RWPE1 (cell line): ENCODE results near the gene PTX3.

Experiments used
- CTCF ChIA-PET: fragments of 350-600 bp; sonication (Branson Sonifier 250); formaldehyde crosslinking; extraction: SDS; loops from one replicate; lab custom pipeline; 2021; lab: Yijun Ruan, JAX
- POLR2A ChIA-PET: fragments of 400-600 bp; formaldehyde crosslinking; extraction: SDS; loops from one replicate; lab custom pipeline; 2020; ENCODE audit warnings: antibody characterized with exemption; ENCODE audit not compliant: low non-redundant PET; lab: Yijun Ruan, JAX
- DNase-seq: peaks from one replicate; pipeline ENCODE4 v3.0.0; 2012; ENCODE audit warnings: low spot score
- H3K27ac ChIP-seq: fragments of 450-650 bp; 2 replicates; pipeline ENCODE4 v1.5.1; 2017
- TF ChIP-seq, protein P1 (sequence below): fragments of 450-650 bp; conservative IDR thresholded peaks from 2 replicates; pipeline ENCODE4 v1.5.1; 2017; ENCODE audit warnings: low read depth, mild to moderate bottlenecking

Gene PTX3

DNA sequence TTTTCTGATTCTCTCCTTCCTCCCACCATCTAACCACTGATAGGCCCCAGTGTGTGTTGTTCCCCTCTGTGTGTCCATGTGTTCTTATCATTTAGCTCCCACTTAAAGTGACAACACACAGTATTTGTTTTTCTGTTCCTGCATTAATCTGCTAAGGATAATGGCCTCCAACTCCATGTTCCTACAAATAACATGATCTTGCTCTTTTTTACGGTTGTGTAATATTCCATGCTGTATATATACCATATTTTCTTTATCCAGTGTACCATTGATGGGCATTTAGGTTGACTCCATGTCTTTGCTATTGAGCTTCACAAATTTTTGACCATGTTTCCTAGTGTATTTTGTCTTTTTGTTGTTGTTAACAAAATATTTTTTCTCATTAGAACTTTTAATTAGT is 36.0 kb downstream of the PTX3 start:
- ChIA-PET CTCF (no interaction called here), POLR2A (no interaction called here)
- H3K27ac ChIP-seq: no peak overlapping the region
- no peak for DNase-seq
- TF ChIP-seq, protein P1, sequence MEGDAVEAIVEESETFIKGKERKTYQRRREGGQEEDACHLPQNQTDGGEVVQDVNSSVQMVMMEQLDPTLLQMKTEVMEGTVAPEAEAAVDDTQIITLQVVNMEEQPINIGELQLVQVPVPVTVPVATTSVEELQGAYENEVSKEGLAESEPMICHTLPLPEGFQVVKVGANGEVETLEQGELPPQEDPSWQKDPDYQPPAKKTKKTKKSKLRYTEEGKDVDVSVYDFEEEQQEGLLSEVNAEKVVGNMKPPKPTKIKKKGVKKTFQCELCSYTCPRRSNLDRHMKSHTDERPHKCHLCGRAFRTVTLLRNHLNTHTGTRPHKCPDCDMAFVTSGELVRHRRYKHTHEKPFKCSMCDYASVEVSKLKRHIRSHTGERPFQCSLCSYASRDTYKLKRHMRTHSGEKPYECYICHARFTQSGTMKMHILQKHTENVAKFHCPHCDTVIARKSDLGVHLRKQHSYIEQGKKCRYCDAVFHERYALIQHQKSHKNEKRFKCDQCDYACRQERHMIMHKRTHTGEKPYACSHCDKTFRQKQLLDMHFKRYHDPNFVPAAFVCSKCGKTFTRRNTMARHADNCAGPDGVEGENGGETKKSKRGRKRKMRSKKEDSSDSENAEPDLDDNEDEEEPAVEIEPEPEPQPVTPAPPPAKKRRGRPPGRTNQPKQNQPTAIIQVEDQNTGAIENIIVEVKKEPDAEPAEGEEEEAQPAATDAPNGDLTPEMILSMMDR: no peak

DNA sequence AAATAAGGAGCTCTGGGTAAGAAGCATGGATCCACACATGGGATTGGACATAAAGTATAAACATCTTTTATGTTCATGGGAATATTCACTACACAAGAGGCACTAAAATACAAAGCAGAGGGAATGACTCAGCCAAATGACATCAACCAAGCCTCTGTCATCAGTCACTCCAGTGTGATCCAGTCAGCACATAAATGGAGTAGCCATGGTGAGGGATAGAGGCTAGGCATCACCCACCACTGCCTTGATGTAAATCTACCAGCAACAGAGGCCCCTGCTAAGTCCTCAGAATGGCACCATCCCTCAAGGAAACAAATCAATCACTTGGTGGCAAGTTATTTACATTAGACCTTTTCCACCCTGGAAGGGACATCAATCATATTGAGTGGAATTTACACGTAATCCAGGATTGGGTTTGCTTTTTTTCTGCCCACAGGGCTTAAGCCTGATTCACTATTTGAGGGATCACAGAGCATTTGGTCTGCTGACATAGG is 39.3 kb downstream of the PTX3 start:
- TF ChIP-seq, protein P1: no peak
- POLR2A ChIA-PET: no interaction called here
- H3K27ac ChIP-seq: no peak overlapping the region
- CTCF ChIA-PET: no interaction called here
- DNase-seq: no peak

DNA sequence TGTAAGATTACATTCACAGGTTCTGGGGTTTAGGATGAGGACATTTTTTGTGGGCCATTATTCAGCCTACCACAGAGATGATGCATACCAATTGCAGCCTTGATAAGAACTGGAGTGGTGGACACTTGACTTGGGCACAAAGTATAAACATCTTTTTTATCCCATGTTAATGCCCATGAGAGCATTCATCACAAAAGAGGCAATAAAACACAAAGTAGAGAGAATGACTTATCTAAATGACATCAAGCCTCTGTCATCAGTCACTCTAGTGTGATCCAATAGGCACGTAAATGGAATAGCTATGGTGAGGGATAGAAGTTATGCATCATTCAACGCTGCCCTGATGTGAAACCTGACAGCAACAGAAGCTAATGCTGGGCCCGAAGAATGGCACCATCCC is 40.8 kb downstream of the PTX3 start:
- ChIA-PET CTCF (no interaction called here), POLR2A (no interaction called here)
- TF ChIP-seq, protein P1: no peak
- no peak overlapping the region for H3K27ac ChIP-seq
- DNase-seq: no peak

DNA sequence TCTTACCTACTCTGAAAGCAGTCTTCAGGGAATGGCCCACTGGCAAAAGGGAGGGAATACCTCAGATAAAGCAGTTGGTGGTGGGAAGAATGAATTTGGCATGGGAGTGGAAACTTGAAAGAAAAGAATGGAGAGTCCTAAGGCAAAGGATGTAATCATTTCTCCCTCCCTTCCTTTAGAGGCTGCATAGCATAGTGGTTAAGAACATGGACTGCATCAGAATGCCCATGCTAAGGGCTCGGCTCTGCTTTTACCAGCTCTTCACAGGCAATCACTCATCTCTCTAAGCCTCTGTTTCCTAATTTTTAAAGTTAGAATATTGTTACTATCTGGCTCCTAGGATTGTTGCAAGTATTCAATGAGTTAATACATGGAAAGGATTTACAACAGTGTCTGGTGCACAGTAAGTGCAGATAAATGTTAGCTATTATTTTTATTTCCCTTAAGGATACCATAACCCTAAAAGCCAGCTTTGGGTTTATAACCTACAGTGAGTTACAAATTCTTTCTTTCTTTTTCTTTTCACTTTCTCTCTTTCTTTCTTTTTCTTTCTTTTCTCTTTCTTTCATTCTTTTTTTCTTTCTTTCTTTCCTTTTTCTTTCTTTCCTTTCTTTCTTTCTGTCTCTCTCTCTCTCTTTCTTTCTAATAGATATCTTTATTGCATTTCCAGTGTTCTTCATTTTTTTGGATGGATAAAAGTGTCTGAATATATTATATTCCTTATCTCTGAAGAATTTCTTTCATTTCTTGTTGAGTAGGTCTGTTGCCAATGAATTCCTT is 43.0 kb downstream of the PTX3 start:
- DNase-seq: no peak
- no peak overlapping the region for H3K27ac ChIP-seq
- TF ChIP-seq, protein P1: no peak
- CTCF ChIA-PET: interaction anchor here (0.6 kb wide), 1 partner anchor 71 kb away, joined by 5 read pairs; no protein-coding TSS in a partner anchor
- POLR2A ChIA-PET: no interaction called here

DNA sequence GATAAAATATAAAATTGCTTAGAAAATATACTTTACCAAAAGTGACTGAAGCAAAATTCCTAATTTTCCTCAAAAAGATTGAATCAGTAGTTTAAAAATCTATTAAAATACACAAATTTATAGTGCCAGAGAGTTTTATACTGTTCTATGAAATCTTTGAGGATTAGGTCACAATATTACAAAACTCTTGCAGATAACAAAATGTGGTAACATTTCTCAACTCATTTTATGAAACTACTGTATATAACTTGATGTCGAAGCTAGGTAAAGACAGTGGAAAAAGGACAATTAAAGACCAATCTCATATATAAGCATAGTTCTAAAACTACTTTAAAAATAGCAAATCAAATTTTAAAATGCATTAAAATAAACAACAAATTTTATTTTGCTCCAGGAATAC is 50.7 kb downstream of the PTX3 start:
- POLR2A ChIA-PET: no interaction called here
- DNase-seq: no peak
- no peak overlapping the region for H3K27ac ChIP-seq
- CTCF ChIA-PET: no interaction called here
- TF ChIP-seq, protein P1: no peak

DNA sequence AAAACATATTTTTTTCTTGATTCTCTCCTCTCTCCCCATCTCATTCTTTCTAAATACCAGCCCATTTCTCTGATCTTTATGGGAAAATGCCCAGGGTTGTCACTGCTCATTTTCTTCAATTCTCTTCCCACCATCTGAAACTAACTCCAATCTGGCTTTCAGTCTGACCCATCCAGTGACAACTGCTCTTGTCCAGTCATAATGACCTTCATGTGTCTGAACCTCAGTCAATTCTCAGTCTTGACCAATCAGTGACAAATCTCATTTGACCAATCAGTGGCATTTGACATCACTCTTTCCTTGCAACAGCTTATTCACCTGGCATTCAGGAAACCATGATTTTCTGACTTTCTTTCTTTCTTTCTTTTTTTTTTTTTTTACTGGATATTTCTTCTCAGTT is 51.5 kb downstream of the PTX3 start:
- ChIA-PET CTCF (no interaction called here), POLR2A (no interaction called here)
- H3K27ac ChIP-seq: no peak overlapping the region
- TF ChIP-seq, protein P1: no peak
- DNase-seq: no peak
